LNCAP (cell line): ENCODE results near the gene SNX25.

Source experiments
- CTCF ChIP-seq: fragments of 450-650 bp; IDR thresholded peaks from 2 replicates; pipeline ENCODE4 v1.5.1; 2017; ENCODE audit warnings: mild to moderate bottlenecking

Gene SNX25

GRCh38 chr4:185227713-185228278 lies 18.4 kb downstream of the SNX25 start:
- TF ChIP-seq CTCF: no peak

- no peak for TF ChIP-seq CTCF
These were observed 19.8 kb downstream of the SNX25 start for GRCh38 chr4:185229021-185229818.

GRCh38 chr4:185232370-185232769 lies 23.0 kb downstream of the SNX25 start:
- TF ChIP-seq CTCF: no peak

DNA sequence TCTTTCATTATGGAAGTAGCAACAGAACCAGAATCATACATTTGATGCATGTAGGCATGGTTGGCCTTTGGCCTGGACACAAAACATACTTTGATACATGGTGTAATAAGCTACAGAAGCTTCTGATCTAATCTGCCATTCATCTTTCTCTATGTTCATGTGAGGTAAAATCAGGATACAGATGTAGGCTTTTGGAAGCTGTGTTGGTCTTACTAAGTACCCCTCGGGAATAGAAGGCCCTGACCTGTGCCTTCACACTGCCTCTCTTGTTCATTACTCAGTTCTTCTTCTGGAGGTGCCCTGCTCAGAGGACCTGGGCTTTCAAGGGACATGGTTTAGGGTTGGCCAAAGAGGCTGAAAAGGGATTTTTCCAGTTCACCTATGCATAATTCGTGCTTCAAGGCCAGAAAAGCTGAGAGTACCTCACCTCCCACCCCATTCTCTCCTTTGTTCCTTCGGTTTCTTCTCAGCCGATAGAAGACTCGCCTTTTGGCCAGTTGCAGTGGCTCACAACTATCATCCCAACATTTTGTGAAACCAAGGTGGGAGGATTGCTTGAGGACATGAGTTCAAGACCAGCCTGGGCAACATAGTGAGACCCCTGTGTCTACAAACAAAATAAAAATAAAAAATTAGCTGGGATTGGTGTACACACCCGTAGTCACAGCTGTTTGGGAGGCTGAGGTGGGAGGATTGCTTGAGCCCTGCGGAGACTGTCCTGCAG lies 25.9 kb downstream of the SNX25 start:
- TF ChIP-seq CTCF: no peak

DNA sequence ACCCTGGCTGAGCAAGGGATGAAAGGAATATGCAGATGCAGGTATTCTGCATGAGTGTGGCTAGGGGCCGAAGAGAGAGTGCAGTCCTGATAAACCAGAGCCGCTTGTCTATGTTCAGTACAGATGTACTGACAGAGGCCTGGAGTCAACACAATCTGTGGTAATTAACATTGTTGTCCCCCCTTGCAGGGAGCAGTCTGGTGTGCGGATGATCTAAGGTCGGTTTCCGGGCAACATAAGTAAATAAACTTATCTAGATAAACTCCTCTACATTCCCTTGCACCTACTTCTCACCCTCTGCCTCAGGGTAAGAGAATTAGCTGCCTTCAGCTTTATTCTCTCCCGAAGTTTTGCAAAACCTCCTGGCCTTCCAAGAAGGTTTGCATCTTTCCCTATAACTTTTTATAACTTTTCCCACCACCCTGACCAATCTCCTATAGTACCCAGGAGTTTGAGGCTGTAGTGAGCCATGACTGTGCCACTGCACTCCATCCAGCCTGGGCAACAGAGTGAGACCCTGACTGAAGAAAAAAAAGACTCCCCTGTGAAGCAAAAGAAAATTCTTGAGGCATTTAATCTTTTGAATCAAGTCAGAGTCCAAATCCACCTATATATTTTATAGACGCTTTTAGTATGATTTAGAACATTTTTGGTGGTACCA lies 26.6 kb downstream of the SNX25 start:
- TF ChIP-seq CTCF: no peak

DNA sequence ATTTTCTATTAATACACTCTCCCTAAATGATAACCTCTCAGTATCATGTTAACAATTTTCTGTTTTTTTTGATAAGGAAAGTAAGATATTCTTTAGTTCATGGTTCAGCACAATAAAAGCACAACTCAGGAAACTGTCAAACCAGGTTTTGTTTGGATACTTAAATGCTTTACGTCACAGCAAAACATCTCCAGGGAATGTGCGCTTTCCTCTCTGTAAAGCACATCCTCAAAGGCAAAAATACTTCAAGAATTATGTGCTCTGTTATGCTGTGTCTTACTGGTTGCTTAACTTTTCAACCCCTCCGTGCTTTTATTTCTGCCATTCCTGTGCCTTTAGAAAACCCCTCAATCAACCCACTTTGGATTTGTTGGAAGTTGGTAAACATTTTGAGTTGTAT lies 27.8 kb downstream of the SNX25 start:
- TF ChIP-seq CTCF: no peak

DNA sequence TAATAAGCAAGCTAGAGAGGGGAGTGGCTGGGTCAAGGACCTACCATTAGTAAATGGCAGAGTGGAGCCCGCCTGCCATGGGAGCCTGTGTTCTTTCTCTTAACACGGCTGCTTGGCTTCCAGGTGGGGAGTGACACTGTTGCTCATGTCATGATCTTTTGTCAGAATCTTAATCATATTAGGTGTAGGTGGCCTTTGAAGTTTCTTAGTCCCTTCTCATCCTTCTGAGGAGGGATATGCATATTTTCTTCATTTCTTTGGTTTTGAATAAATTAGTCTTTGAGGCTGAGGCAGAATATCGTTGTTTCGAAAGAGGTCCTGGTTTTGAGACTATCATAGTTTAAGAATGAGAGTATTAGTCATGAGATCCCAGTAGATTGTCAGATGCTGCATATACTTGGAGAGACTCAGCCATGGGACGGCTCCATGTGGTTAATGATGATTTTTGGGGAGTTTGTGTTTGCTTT lies 28.9 kb downstream of the SNX25 start:
- TF ChIP-seq CTCF: no peak
